ENCODE measurements around the gene SYNGAP1. TPM values are rescaled to one million over a fixed set of nuclear protein-coding genes. Genes with fewer than 3 reads are reported as not detected.

The SYNGAP1 gene
- total RNA-seq, 2 donors from 2014 or later: 17.7 to 77.0 TPM

DNA sequence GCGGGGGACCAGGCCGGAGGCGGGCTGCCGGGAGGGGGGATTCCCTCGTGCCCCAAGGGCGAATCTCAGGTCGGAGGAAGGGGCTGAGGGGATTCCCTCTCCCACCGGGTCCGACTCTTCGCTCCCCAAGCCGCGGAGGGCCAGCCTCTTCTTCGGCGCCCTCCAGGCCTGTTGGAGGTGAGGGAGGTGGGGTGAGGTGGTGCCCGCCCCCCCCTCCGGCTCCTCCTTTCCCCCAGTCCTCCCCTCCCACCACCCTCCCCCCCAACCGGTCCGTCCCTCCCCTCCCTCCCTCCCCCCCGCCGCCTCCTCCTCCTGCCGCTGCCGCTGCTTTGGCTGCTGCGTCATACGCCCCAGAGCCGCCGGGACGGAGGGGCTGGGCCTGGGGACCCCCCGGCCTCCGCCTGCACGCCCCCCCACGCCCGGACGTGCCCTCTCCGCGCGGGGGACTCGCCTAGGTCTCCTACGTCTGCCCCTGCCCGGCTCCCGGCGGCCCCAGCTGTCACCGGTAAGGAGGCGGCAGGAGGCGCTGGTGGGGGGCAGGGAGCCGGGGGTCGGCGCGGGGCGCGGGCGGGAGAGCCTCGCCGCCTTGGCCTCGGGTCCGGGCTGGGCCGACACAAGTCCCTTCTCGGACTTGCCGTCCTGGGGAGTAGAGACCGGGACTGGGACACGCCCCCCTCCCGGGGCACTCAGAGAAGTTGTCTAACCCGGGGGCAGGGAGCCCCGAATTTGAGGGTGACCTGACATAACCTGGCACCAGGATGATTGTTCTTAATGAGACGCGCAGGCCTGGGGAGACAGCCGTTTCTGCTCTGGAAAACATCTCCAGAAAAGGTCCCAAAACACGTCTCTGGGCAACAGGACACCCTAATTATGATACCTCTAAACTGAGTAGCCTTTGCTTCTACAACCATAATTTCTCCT, 8.9 kb upstream of the SYNGAP1 start, which contains the start of gene PHF1:
PHF1 (plus strand) TSS at position 304 of the 921 bp plus-strand sequence. CDS start 1,250 bp downstream, outside the sequence.
- Mint-ChIP-seq H3K36me3 (peaks cover 13% of the 10 kb centered on the region), H3K27ac (peak within 1 kb of the TSS; percentile 89 to 94), H3K9me3 (no peaks in the 10 kb centered on the region), H3K4me1 (ENCODE audit: low read depth in 2 of 2) (peaks cover 40 to 45% of the 10 kb centered on the region in 2 donors), H3K4me3 (peak within 1 kb of the TSS; percentile 88), H3K27me3 (no peaks in the 10 kb centered on the region)
- DNase-seq (ENCODE audit: low spot score): peak; percentile 87
- ATAC-seq: peak; percentile 69 to 77

DNA sequence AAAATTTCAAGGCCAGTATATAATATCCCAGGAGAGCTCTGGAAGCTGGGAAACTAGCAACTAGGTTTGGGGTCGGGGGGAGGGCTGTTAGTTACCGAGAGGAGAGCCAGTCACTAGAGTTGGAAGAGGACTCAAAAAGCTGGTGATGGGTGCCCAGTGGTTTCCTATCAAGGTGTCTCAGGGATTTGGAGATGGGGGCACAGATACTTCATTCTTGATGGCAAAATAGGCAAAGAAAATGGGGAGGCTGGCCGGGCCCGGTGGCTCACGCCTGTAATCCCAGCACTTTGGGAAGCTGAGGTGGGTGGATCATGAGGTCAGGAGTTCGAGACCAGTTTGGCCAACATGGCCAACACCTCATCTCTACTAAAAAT, 8.2 kb upstream of the SYNGAP1 start:
- Mint-ChIP-seq H3K9me3 (no peaks in the 10 kb centered on the region), H3K27me3 (no peaks in the 10 kb centered on the region), H3K4me3 (peak overlapping the region; percentile 88), H3K36me3 (peaks cover 13% of the 10 kb centered on the region), H3K27ac (peak overlapping the region; percentile 73 to 89), H3K4me1 (ENCODE audit: low read depth in 2 of 2) (peaks cover 43 to 51% of the 10 kb centered on the region in 2 donors)
- no peak for ATAC-seq
- no peak for DNase-seq (ENCODE audit: low spot score)

DNA sequence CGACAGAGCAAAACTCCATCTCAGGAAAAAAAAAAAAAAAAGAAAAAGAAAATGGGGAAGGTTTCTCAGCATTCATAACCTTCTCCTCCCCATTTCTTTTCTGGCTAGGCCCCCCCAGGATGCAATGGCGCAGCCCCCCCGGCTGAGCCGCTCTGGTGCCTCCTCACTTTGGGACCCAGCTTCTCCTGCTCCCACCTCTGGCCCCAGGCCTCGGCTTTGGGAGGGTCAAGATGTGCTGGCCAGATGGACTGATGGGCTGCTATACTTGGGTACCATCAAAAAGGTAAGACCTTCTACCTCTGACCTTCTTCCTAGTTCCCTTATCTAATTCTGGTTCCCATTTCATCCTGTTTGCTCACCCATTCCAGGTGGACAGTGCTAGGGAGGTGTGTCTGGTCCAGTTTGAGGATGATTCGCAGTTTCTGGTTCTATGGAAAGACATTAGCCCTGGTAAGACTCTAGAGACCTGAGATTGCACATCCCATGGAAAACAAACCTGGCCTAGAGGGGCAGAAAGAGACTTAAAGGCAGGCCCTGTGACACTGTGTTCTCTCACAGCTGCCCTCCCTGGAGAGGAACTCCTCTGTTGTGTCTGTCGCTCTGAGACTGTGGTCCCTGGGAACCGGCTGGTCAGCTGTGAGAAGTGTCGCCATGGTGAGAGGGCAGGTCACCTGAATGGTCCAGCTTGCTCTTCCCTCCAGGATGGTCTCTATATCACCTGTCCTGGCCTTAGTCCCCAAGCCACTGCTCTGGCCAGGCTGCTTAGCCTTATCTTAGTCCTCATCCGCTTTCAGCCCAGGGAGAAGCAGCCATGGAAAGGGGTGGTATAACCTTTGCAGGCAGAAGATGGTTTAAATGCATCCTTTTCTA, 7.5 kb upstream of the SYNGAP1 start:
- H3K4me3 Mint-ChIP-seq: peak overlapping the region; percentile 88
- H3K27ac Mint-ChIP-seq: peak overlapping the region; percentile 29 to 89
- DNase-seq (ENCODE audit: low spot score) (no peak), ATAC-seq (no peak)
- peaks cover 51 to 59% of the 10 kb centered on the region in 2 donors for H3K4me1 Mint-ChIP-seq (ENCODE audit: low read depth in 2 of 2)
- peaks cover 13% of the 10 kb centered on the region for H3K36me3 Mint-ChIP-seq
- no peaks in the 10 kb centered on the region for H3K27me3 Mint-ChIP-seq
- H3K9me3 Mint-ChIP-seq: no peaks in the 10 kb centered on the region

DNA sequence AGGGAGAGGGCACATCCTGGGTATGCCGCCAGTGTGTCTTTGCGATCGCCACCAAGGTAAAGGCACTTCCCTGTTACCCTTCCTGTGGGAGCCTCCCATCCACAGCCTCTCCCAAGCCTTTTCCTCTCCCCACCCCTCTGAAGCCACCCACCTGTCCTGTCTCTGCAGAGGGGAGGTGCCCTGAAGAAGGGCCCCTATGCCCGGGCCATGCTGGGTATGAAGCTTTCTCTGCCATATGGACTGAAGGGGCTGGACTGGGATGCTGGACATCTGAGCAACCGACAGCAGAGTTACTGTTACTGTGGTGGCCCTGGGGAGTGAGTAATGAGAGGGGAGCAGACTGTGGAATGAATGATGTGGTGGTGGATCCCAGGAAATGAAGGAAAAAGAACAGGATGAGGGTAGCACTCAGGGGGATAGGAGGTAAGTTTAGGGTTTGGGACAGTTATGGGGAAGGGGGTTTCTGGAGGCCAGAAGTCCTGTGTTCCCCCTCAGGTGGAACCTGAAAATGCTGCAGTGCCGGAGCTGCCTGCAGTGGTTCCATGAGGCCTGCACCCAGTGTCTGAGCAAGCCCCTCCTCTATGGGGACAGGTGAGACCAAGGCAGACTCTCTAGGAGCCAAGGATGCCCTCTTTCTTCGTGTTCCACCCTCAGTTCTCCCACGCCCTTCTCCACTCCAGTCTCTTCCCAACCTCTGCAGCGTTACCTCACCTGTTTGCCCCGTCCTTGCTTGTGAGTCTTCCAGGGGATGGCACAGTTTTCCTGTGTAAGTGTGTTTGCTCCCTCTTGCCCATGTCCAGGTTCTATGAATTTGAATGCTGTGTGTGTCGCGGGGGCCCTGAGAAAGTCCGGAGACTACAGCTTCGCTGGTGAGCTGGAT, 6.4 kb upstream of the SYNGAP1 start:
- no peak for DNase-seq (ENCODE audit: low spot score)
- H3K4me1 Mint-ChIP-seq (ENCODE audit: low read depth in 2 of 2): peaks cover 57 to 64% of the 10 kb centered on the region in 2 donors
- ATAC-seq: no peak
- peak overlapping the region; percentile 75 for H3K4me3 Mint-ChIP-seq
- H3K9me3 Mint-ChIP-seq: no peaks in the 10 kb centered on the region
- H3K27ac Mint-ChIP-seq: peak overlapping the region; percentile 29 to 89
- H3K27me3 Mint-ChIP-seq: no peaks in the 10 kb centered on the region
- H3K36me3 Mint-ChIP-seq: peaks cover 13% of the 10 kb centered on the region

DNA sequence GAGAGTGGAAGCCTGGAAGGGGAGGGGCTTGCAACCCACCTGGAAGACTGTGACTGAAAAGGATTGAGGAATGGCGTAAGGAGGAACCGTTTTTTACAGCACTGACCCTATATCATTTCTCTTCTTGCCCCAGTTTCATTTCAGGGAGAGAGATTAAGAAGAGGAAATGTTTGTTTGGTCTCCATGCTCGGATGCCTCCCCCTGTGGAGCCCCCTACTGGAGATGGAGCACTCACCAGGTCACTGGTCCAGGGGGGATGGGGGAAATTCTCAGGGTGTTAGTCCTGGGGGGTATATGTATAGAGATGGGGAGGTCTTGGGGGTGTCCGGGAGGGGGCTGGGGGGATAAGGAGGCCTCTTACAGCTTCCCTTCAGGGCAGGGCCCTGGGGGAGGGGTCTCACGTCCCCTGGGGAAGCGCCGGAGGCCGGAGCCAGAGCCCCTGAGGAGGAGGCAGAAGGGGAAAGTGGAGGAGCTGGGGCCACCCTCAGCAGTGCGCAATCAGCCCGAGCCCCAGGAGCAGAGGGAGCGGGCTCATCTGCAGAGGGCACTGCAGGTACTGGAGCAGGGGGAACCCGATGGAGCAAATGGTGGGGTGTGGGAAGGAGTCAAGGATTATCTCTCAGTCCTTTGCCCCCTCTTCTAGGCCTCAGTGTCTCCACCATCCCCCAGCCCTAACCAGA, 5.1 kb upstream of the SYNGAP1 start:
- no peaks in the 10 kb centered on the region for H3K27me3 Mint-ChIP-seq
- peaks cover 62 to 69% of the 10 kb centered on the region in 2 donors for H3K4me1 Mint-ChIP-seq (ENCODE audit: low read depth in 2 of 2)
- ATAC-seq (no peak), DNase-seq (ENCODE audit: low spot score) (no peak)
- peaks cover 13% of the 10 kb centered on the region for H3K36me3 Mint-ChIP-seq
- H3K9me3 Mint-ChIP-seq: no peaks in the 10 kb centered on the region
- peak overlapping the region; percentile 100 for H3K27ac Mint-ChIP-seq
- no peak overlapping the region for H3K4me3 Mint-ChIP-seq

DNA sequence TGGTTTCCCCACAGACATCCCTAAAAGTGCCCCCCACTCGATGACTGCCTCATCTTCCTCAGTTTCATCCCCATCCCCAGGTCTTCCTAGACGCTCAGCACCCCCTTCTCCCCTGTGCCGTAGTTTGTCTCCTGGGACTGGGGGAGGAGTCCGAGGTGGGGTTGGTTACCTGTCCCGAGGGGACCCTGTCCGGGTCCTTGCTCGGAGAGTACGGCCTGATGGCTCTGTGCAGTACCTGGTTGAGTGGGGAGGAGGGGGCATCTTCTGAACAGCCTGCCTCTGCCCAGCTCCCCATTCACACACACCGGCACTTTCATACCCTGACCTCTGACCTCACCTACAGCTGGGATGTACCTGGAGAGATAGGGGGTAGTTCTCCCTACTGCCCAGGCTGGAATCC, 4.0 kb upstream of the SYNGAP1 start:
- DNase-seq (ENCODE audit: low spot score) (no peak), ATAC-seq (no peak)
- H3K27me3 Mint-ChIP-seq: no peaks in the 10 kb centered on the region
- H3K4me3 Mint-ChIP-seq: peak overlapping the region; percentile 99
- no peaks in the 10 kb centered on the region for H3K9me3 Mint-ChIP-seq
- H3K27ac Mint-ChIP-seq: peak overlapping the region; percentile 100
- peaks cover 60 to 68% of the 10 kb centered on the region in 2 donors for H3K4me1 Mint-ChIP-seq (ENCODE audit: low read depth in 2 of 2)
- H3K36me3 Mint-ChIP-seq: peaks cover 13% of the 10 kb centered on the region

DNA sequence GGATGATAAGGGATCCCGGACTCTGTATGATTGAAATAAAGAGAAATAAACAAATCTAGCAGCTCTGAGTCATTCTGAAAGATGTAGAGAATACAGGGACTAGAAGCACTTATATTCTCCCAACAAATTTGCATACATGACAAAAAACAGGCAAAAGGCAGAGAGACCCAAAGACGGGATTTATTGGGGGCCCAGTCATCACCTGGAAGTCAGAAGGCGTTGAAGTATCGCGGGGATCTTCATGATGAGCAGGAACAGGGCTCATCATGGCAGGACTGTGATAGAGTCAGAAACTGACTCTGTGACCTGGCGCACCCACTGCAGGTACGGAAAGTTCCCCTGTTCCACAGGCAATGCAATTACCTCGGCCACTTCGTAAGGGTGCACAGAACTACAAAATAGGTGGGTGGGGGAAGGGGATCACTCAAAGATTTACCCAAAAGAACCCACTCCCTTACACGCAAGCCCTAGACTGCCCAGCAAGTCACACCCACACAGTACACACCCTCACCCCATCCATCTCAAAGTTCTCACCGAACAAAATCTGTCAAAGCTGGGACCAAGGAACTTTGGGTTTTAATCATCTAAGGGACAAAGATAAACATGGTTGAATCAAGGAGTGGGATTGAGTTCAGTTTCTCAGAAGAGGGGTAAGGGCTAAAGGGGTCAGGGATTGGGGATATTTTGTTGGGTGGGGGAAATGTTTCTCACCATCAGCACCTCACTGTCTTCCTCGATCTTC, 3.3 kb upstream of the SYNGAP1 start:
- H3K4me3 Mint-ChIP-seq: peak overlapping the region; percentile 99
- peaks cover 13% of the 10 kb centered on the region for H3K36me3 Mint-ChIP-seq
- no peaks in the 10 kb centered on the region for H3K9me3 Mint-ChIP-seq
- no peaks in the 10 kb centered on the region for H3K27me3 Mint-ChIP-seq
- peak in 1 of 2 donors; percentile 0 for ATAC-seq
- H3K4me1 Mint-ChIP-seq (ENCODE audit: low read depth in 2 of 2): peaks cover 67 to 72% of the 10 kb centered on the region in 2 donors
- peak overlapping the region; percentile 100 for H3K27ac Mint-ChIP-seq
- DNase-seq (ENCODE audit: low spot score): no peak

DNA sequence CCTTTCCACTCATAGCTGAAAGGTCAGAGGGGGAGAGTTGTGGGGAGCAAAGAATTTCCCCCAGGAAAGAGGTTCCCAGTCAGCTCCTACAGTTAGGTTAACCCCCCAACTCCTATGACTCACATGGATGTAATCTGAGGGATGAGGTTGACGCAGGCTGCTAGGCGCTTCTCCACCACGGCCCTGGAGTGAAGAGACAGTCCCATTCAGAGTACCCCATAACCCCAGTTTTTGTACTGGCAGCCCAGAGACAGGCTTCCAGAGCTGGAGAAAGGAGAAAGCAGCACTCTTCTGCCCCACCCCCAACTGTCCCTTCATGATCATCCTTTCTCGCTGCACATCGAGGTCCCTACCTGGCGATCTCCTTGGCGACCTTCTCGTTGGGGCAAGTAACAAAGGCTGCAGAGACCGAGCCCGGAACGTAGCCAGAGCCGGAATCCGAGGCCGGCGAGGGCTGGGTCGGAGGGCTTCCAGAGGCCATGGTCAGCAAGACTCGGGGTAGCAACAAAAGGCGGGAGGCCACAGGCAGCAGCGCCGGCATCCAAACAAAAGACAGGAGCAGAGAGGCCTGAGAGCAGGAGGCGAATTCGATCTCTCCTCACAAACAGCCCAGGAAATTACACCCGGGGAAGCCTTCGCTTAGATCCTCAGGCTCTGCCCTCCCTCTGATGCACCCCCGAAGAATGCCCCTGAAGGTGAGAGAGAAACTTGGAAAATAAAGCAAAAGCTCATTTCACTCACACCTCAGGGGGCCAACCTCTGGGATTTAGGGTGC, 2.5 kb upstream of the SYNGAP1 start:
- DNase-seq (ENCODE audit: low spot score) (no peak), ATAC-seq (no peak)
- Mint-ChIP-seq H3K27me3 (no peaks in the 10 kb centered on the region), H3K36me3 (peaks cover 13% of the 10 kb centered on the region), H3K27ac (peak overlapping the region; percentile 100), H3K9me3 (no peaks in the 10 kb centered on the region), H3K4me3 (peak overlapping the region; percentile 99), H3K4me1 (ENCODE audit: low read depth in 2 of 2) (peaks cover 68 to 70% of the 10 kb centered on the region in 2 donors)

DNA sequence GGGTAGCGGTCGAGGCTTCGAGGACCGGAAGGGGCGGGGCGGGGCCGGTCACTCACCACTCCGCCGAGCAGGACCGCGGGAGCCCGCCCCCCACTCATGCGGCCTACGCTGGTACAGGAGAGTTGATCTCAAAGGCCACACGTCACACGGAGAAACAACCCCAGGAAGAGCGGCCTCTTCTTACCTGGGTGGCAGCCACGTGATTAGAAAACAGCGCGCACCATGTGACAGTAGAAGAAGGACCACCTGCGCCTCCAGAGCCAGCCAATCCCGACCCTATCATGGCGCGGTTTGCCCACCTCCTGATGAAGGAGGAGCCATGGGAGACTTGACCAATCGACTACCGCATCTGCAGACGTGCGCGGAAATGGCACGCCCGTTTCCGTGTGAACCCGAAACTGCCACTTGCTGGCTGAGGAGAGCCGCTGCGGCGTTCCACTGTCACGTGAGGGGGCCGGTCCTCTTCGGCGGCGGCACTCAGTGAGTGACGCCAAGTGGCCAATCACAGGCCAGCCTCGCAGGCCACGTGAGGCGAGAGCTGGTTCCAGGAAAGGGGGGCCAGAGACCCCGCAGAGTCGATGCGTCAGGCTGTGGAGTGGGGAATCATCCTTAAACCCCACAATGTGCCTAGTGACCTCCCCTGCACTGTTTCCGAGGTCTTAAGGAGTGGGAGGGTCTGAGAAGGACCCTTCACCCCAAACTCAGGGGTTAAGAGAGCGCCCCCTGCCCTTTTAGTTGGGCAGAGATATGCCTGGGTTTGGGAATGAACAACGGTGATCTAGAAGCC, 1.8 kb upstream of the SYNGAP1 start, which contains the start of gene CUTA:
CUTA (minus strand) TSS at position 205 of the 787 bp plus-strand sequence; CDS start at position 98, 107 bp downstream.
- ATAC-seq (peak; percentile 91 to 94), DNase-seq (ENCODE audit: low spot score) (peak; percentile 100)
- Mint-ChIP-seq H3K4me1 (ENCODE audit: low read depth in 2 of 2) (peaks cover 61 to 66% of the 10 kb centered on the region in 2 donors), H3K9me3 (no peaks in the 10 kb centered on the region), H3K27me3 (no peaks in the 10 kb centered on the region), H3K4me3 (peak within 1 kb of the TSS; percentile 99), H3K27ac (peak within 1 kb of the TSS; percentile 100), H3K36me3 (peaks cover 12% of the 10 kb centered on the region)

DNA sequence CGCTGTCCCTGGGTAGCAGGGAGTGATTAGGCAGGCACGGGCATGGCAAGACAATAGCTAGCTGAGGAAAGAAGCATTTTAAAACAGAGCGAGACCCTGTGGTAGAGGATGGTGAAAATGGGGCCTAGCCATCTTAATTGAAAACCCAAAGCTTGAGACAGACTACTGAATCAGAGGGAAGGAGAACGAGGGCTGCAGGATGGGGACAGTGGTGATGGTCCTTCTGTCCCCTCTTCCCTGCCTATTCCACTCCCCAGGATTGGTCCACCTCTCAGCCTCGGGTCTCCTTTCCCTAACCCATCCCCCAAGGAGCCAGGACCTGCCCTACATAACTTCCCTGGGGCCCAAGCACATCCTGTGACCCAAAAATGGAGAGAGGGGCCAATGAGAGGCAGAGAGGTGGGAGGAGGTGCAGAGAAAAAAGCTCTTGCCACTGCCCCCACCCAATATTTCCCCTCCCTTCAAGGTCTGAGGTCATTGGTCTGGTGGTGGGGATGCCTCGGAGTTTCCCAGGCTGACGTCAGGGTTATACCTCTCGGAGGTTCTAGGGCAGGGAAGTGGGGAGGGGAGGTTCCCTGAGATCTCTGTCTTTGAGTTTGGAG, 1.1 kb upstream of the SYNGAP1 start:
- H3K4me1 Mint-ChIP-seq (ENCODE audit: low read depth in 2 of 2): peaks cover 62 to 66% of the 10 kb centered on the region in 2 donors
- ATAC-seq (peak; percentile 31 to 33), DNase-seq (ENCODE audit: low spot score) (peak; percentile 85)
- H3K9me3 Mint-ChIP-seq: no peaks in the 10 kb centered on the region
- H3K27me3 Mint-ChIP-seq: no peaks in the 10 kb centered on the region
- peak overlapping the region; percentile 100 for H3K27ac Mint-ChIP-seq
- peak overlapping the region; percentile 99 for H3K4me3 Mint-ChIP-seq
- H3K36me3 Mint-ChIP-seq: peaks cover 7% of the 10 kb centered on the region

Data from natural killer cell treated with Interleukin-12 subunit alpha and Interleukin-12 subunit beta and Interleukin-15 and Interleukin-18, amount 100 ng/mL, for 72 hours (primary cell).